Liver (tissue), 9 donors: Measurements from ENCODE around the gene ZRANB1. TPM values are rescaled to one million over a fixed set of nuclear protein-coding genes. Genes with fewer than 3 reads are reported as not detected.

Experiments
- DNase-seq: peaks from one replicate; pipeline ENCODE4 v3.0.0-alpha.2; 2017; ENCODE audit warnings: low spot score
- H3K27ac ChIP-seq, 2 donors: one replicate each; pipeline ENCODE4 v1.7.0; 2013; ENCODE audit warnings: inconsistent platforms in 2 of 2, low read length in 2 of 2, control low read depth in 1 of 2, low read depth in 1 of 2, mild to moderate bottlenecking in 1 of 2
- H3K27me3 ChIP-seq, 4 donors: one replicate each; pipeline versions ENCODE4 v1.6.1 to v1.7.0; 2013; ENCODE audit warnings: low read length in 3 of 4, inconsistent platforms in 1 of 4, mild to moderate bottlenecking in 1 of 4, moderate library complexity in 1 of 4; ENCODE audit not compliant: control insufficient read depth in 4 of 4, insufficient read depth in 4 of 4
- H3K36me3 ChIP-seq, 4 donors: one replicate each; pipeline versions ENCODE4 v1.6.1 to v1.7.0; 2013; ENCODE audit warnings: low read length in 3 of 4, mild to moderate bottlenecking in 3 of 4, low read depth in 1 of 4, moderate library complexity in 1 of 4; ENCODE audit not compliant: control insufficient read depth in 4 of 4, insufficient read depth in 3 of 4
- H3K4me1 ChIP-seq, 4 donors: one replicate each; pipeline versions ENCODE4 v1.6.1 to v1.7.0; 2013; ENCODE audit warnings: low read length in 3 of 4, mild to moderate bottlenecking in 3 of 4, moderate library complexity in 1 of 4; ENCODE audit not compliant: control insufficient read depth in 4 of 4, insufficient read depth in 4 of 4
- H3K4me3 ChIP-seq, 3 donors: one replicate each; pipeline versions ENCODE4 v1.6.1 to v1.7.0; 2013; ENCODE audit warnings: low read length in 3 of 3, control low read depth in 1 of 3, low read depth in 1 of 3, mild to moderate bottlenecking in 1 of 3
- H3K9ac ChIP-seq, 2 donors: one replicate each; pipeline ENCODE4 v1.7.0; 2013; ENCODE audit warnings: low read length in 2 of 2, mild to moderate bottlenecking in 2 of 2, moderate library complexity in 2 of 2, control low read depth in 1 of 2, low read depth in 1 of 2
- H3K9me3 ChIP-seq, 4 donors: one replicate each; pipeline versions ENCODE4 v1.6.1 to v1.7.0; 2013; ENCODE audit warnings: low read length in 3 of 4; ENCODE audit not compliant: control insufficient read depth in 4 of 4
- EGR1 ChIP-seq, 2 donors: IDR thresholded peaks; 2 replicates each; pipeline ENCODE4 v1.6.1; 2016 to 2018; ENCODE audit warnings: antibody characterized with exemption in 2 of 2, low read depth in 2 of 2
- FOXA1 ChIP-seq: IDR thresholded peaks from 2 replicates; pipeline ENCODE4 v1.6.1; 2016; ENCODE audit warnings: antibody characterized with exemption
- FOXA2 ChIP-seq: IDR thresholded peaks from 2 replicates; pipeline ENCODE4 v1.6.1; 2016; ENCODE audit warnings: antibody characterized with exemption
- GABPA ChIP-seq, 2 donors: IDR thresholded peaks in 1 of 2; conservative IDR thresholded peaks in 1 of 2; 2 replicates each; pipeline ENCODE4 v1.6.1; 2016; ENCODE audit warnings: antibody characterized with exemption in 2 of 2, mild to moderate bottlenecking in 1 of 2, moderate library complexity in 1 of 2
- HNF4A ChIP-seq, 2 donors: conservative IDR thresholded peaks; 2 replicates each; pipeline ENCODE4 v1.6.1; 2016; ENCODE audit warnings: antibody characterized with exemption in 2 of 2, mild to moderate bottlenecking in 2 of 2
- HNF4G ChIP-seq: IDR thresholded peaks from 2 replicates; pipeline ENCODE4 v1.6.1; 2016; ENCODE audit warnings: antibody characterized with exemption
- JUND ChIP-seq, 2 donors: IDR thresholded peaks; 2 replicates each; pipeline ENCODE4 v1.6.1; 2016; ENCODE audit warnings: antibody characterized with exemption in 2 of 2
- NR2F2 ChIP-seq: IDR thresholded peaks from 2 replicates; pipeline ENCODE4 v1.6.1; 2016; ENCODE audit warnings: antibody characterized with exemption
- RAD21 ChIP-seq, 2 donors: IDR thresholded peaks; 2 replicates each; pipeline ENCODE4 v1.6.1; 2016; ENCODE audit warnings: antibody characterized with exemption in 2 of 2, mild to moderate bottlenecking in 2 of 2
- RXRA ChIP-seq, 2 donors: IDR thresholded peaks; 2 replicates each; pipeline ENCODE4 v1.6.1; 2017 to 2018; ENCODE audit warnings: antibody characterized with exemption in 2 of 2, mild to moderate bottlenecking in 1 of 2
- SP1 ChIP-seq: IDR thresholded peaks from 2 replicates; pipeline ENCODE4 v1.6.1; 2018; ENCODE audit warnings: antibody characterized with exemption, mild to moderate bottlenecking
- TAF1 ChIP-seq: conservative IDR thresholded peaks from 2 replicates; pipeline ENCODE4 v1.6.1; 2016; ENCODE audit warnings: antibody characterized with exemption, mild to moderate bottlenecking
- YY1 ChIP-seq: IDR thresholded peaks from 2 replicates; pipeline ENCODE4 v1.6.1; 2016; ENCODE audit warnings: antibody characterized with exemption, mild to moderate bottlenecking
- WGBS: extraction: QIAGEN DNeasy Blood & Tissue Kit; methylation state at CpG from one replicate; pipeline ENCODE4 v1.1.7; 2013; 5-methylcytosine and 5-hydroxymethylcytosine counted together
- polyA plus RNA-seq, 2 donors: library from polyadenylated mRNA; stranded (reverse) in 1 of 2; unstranded in 1 of 2; fragments of 200-250 nt in 1 of 2; fragments of >200 nt in 1 of 2; fragmentation: Nextera tagmentation in 1 of 2; extraction: Ambion mirVana in 1 of 2; gene quantifications; one replicate each; pipeline versions ENCODE4 v1.2.1 to v1.2.3, GENCODE V29; 2013 to 2015
- total RNA-seq, 2 donors: library from RNA; depleted of rRNA; stranded (reverse); fragments of >200 nt; gene quantifications; one replicate each; pipeline ENCODE4 v1.2.3, GENCODE V29; 2014
- TF ChIP-seq, protein P1 (sequence below): IDR thresholded peaks from 2 replicates; pipeline ENCODE4 v1.6.1; 2016; ENCODE audit warnings: antibody characterized with exemption
- TF ChIP-seq, protein P2 (sequence below): IDR thresholded peaks from 2 replicates; pipeline ENCODE4 v1.6.1; 2016; ENCODE audit warnings: antibody characterized with exemption
- TF ChIP-seq, protein P3 (sequence below): IDR thresholded peaks from 2 replicates; pipeline ENCODE4 v1.6.1; 2016; ENCODE audit warnings: antibody characterized with exemption, mild to moderate bottlenecking
- TF ChIP-seq, protein P4 (sequence below): IDR thresholded peaks from 2 replicates; pipeline ENCODE4 v1.6.1; 2016; ENCODE audit warnings: antibody characterized with exemption
- TF ChIP-seq, protein P5 (sequence below): fragments of 150-350 bp; IDR thresholded peaks from 2 replicates; pipeline ENCODE4 v1.5.1; 2017; ENCODE audit warnings: improper control_type of control experiment, low read depth, low read length; ENCODE audit not compliant: missing input control
- donor health status: healthy.
- donor health status: healthy.
- donor health status: healthy.
- donor health status: healthy.
- donor health status: healthy.

The ZRANB1 gene
- total and polyA plus RNA-seq, 4 donors = 6.2 to 32.5 (median 14.4) TPM

DNA sequence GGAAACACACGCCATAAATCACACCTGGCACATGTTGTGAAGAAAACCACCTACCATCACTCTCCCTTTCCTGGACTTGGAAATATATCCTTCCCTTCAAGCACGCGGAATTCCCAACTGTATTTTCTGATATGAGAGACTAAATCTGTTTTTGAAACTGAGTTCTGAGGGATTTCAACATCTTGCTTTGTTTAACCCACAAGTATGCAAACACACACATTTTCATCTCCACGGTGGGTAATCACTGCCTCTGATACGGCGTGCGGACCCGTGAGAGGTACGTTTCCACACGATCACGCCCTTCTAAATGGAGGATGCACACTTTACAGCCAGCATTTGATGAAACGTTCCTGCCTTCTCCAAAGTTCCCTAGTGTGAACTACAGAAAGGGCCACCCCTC lies 83.4 kb downstream of the ZRANB1 start:
- no peak overlapping the region for H3K27ac ChIP-seq
- WGBS = 47% methylated on average over 12 of the region's 12 CpGs
- DNase-seq = no peak

More for the DNA sequence above, 83.4 kb downstream of the ZRANB1 start:
- TF ChIP-seq EGR1 (IDR thresholded peaks at IDR 0.05; ENCODE audit: low read depth in 2 of 2) (no peak), RXRA (IDR thresholded peaks at IDR 0.05) (no peak), FOXA1 (no peak), YY1 (no peak), NR2F2 (no peak), SP1 (no peak), RAD21 (IDR thresholded peaks at IDR 0.05) (no peak), TAF1 (no peak), GABPA (IDR thresholded peaks at IDR 0.05 in 1 of 2, conservative IDR thresholded peaks at IDR 0.05 in 1 of 2) (no peak), HNF4A (conservative IDR thresholded peaks at IDR 0.05) (no peak), JUND (IDR thresholded peaks at IDR 0.05) (no peak), FOXA2 (no peak), HNF4G (no peak)
- TF ChIP-seq, protein P1, sequence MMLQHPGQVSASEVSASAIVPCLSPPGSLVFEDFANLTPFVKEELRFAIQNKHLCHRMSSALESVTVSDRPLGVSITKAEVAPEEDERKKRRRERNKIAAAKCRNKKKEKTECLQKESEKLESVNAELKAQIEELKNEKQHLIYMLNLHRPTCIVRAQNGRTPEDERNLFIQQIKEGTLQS = no peak
- TF ChIP-seq, protein P2, sequence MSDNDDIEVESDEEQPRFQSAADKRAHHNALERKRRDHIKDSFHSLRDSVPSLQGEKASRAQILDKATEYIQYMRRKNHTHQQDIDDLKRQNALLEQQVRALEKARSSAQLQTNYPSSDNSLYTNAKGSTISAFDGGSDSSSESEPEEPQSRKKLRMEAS = no peak
- TF ChIP-seq, protein P3, sequence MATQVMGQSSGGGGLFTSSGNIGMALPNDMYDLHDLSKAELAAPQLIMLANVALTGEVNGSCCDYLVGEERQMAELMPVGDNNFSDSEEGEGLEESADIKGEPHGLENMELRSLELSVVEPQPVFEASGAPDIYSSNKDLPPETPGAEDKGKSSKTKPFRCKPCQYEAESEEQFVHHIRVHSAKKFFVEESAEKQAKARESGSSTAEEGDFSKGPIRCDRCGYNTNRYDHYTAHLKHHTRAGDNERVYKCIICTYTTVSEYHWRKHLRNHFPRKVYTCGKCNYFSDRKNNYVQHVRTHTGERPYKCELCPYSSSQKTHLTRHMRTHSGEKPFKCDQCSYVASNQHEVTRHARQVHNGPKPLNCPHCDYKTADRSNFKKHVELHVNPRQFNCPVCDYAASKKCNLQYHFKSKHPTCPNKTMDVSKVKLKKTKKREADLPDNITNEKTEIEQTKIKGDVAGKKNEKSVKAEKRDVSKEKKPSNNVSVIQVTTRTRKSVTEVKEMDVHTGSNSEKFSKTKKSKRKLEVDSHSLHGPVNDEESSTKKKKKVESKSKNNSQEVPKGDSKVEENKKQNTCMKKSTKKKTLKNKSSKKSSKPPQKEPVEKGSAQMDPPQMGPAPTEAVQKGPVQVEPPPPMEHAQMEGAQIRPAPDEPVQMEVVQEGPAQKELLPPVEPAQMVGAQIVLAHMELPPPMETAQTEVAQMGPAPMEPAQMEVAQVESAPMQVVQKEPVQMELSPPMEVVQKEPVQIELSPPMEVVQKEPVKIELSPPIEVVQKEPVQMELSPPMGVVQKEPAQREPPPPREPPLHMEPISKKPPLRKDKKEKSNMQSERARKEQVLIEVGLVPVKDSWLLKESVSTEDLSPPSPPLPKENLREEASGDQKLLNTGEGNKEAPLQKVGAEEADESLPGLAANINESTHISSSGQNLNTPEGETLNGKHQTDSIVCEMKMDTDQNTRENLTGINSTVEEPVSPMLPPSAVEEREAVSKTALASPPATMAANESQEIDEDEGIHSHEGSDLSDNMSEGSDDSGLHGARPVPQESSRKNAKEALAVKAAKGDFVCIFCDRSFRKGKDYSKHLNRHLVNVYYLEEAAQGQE = no peak
- TF ChIP-seq, protein P4, sequence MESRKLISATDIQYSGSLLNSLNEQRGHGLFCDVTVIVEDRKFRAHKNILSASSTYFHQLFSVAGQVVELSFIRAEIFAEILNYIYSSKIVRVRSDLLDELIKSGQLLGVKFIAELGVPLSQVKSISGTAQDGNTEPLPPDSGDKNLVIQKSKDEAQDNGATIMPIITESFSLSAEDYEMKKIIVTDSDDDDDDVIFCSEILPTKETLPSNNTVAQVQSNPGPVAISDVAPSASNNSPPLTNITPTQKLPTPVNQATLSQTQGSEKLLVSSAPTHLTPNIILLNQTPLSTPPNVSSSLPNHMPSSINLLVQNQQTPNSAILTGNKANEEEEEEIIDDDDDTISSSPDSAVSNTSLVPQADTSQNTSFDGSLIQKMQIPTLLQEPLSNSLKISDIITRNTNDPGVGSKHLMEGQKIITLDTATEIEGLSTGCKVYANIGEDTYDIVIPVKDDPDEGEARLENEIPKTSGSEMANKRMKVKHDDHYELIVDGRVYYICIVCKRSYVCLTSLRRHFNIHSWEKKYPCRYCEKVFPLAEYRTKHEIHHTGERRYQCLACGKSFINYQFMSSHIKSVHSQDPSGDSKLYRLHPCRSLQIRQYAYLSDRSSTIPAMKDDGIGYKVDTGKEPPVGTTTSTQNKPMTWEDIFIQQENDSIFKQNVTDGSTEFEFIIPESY = no peak
- TF ChIP-seq, protein P5, sequence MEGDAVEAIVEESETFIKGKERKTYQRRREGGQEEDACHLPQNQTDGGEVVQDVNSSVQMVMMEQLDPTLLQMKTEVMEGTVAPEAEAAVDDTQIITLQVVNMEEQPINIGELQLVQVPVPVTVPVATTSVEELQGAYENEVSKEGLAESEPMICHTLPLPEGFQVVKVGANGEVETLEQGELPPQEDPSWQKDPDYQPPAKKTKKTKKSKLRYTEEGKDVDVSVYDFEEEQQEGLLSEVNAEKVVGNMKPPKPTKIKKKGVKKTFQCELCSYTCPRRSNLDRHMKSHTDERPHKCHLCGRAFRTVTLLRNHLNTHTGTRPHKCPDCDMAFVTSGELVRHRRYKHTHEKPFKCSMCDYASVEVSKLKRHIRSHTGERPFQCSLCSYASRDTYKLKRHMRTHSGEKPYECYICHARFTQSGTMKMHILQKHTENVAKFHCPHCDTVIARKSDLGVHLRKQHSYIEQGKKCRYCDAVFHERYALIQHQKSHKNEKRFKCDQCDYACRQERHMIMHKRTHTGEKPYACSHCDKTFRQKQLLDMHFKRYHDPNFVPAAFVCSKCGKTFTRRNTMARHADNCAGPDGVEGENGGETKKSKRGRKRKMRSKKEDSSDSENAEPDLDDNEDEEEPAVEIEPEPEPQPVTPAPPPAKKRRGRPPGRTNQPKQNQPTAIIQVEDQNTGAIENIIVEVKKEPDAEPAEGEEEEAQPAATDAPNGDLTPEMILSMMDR = no peak
- Histone ChIP-seq H3K9ac (no peak overlapping the region), H3K9me3 (no peaks in the 10 kb centered on the region), H3K4me3 (no peak overlapping the region), H3K36me3 (no peaks in the 10 kb centered on the region), H3K27me3 (no peaks in the 10 kb centered on the region), H3K4me1 (peaks cover 2 to 30% (median 20%) of the 10 kb centered on the region in 4 donors)
